Lung (tissue), 12 donors: Measurements from ENCODE around the gene CREB5. TPM values are rescaled to one million over a fixed set of nuclear protein-coding genes. Genes with fewer than 3 reads are reported as not detected.

Experiments used
- ATAC-seq: fragments of 200-7000 bp; cut with Tn5 transposase; one replicate; pipeline ENCODE4 v1.9.1; 2020; ENCODE audit warnings: moderate number of reproducible peaks; ENCODE audit not compliant: insufficient read depth, low FRiP score
- DNase-seq, 3 donors: peaks; one replicate each; pipeline ENCODE4 v3.0.0-alpha.2; 2013 to 2017
- H3K27ac ChIP-seq, 2 donors: one replicate each; pipeline ENCODE4 v1.5.1; 2013; ENCODE audit warnings: mild to moderate bottlenecking in 2 of 2, moderate library complexity in 2 of 2, control low read depth in 1 of 2, inconsistent platforms in 1 of 2, low read depth in 1 of 2, low read length in 1 of 2
- H3K27me3 ChIP-seq, 3 donors: one replicate each; pipeline ENCODE4 v1.5.1; 2013; ENCODE audit warnings: low read length in 2 of 3; ENCODE audit not compliant: control insufficient read depth in 3 of 3, insufficient read depth in 3 of 3
- H3K36me3 ChIP-seq, 4 donors: one replicate each; pipeline ENCODE4 v1.5.1; 2013; ENCODE audit warnings: low read length in 4 of 4, mild to moderate bottlenecking in 1 of 4, moderate library complexity in 1 of 4; ENCODE audit not compliant: control insufficient read depth in 4 of 4, insufficient read depth in 4 of 4
- H3K4me1 ChIP-seq, 5 donors: one replicate each; pipeline ENCODE4 v1.5.1; 2013; ENCODE audit warnings: low read length in 5 of 5, mild to moderate bottlenecking in 2 of 5, moderate library complexity in 1 of 5; ENCODE audit not compliant: control insufficient read depth in 5 of 5, insufficient read depth in 5 of 5
- H3K4me3 ChIP-seq: one replicate; pipeline ENCODE4 v1.5.1; 2013; ENCODE audit warnings: mild to moderate bottlenecking, control low read depth, moderate library complexity
- H3K9ac ChIP-seq, 2 donors: one replicate each; pipeline ENCODE4 v1.5.1; 2013; ENCODE audit warnings: low read length in 2 of 2, control low read depth in 1 of 2; ENCODE audit not compliant: insufficient read depth in 1 of 2
- H3K9me3 ChIP-seq, 4 donors: one replicate each; pipeline ENCODE4 v1.5.1; 2013; ENCODE audit warnings: low read length in 3 of 4, mild to moderate bottlenecking in 1 of 4, moderate library complexity in 1 of 4; ENCODE audit not compliant: control insufficient read depth in 4 of 4, insufficient read depth in 3 of 4
- WGBS, 2 donors: extraction: QIAGEN DNeasy Blood & Tissue Kit; methylation state at CpG; one replicate each; pipeline ENCODE4 v1.1.7; 2013; 5-methylcytosine and 5-hydroxymethylcytosine counted together
- polyA plus RNA-seq, 2 donors: library from polyadenylated mRNA; stranded (reverse); fragments of 200-250 nt; gene quantifications; one replicate each; pipeline ENCODE4 v1.2.1, GENCODE V29; 2013
- total RNA-seq, 2 donors: library from RNA; depleted of rRNA in 1 of 2; stranded (reverse); fragments of >200 nt in 1 of 2; gene quantifications; one replicate each; pipeline ENCODE4 v1.2.1, GENCODE V29; 2014 to 2021
- TF ChIP-seq, protein P1 (sequence below): IDR thresholded peaks from 2 replicates; pipeline ENCODE4 v1.5.1; 2012; ENCODE audit warnings: mild to moderate bottlenecking; ENCODE audit errors: control extremely low read depth, extremely low read depth
- donor health status: control.
- donor health status: control.
- donor health status: Bipolar disorder and iron deficiency.
- donor health status: healthy.
- donor health status: DM: yes; HTN: yes; CAD: no.

Gene CREB5
- total and polyA plus RNA-seq, 4 donors: 2.7 to 23.1 (median 9.6) TPM

DNA sequence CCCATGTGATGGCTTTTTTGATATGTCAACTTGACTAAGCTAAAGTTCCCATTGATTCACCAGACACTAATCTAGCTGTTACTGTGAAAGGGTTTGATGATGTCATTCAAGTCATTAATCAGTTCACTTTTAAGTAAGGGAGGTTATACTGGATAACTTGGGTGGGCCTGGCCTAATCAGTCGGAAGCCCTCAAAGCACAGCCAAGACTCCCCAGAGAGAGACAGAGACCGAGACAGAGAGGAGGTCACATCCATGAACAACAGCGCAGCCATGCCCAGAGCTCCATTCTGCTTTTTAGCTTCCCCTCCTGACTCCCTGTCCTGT is 442.4 kb downstream of the CREB5 start:
- DNase-seq (no peak), ATAC-seq (no peak)
- Histone ChIP-seq H3K36me3 (no peaks in the 10 kb centered on the region), H3K27me3 (peaks cover 0 to 2% (median 0%) of the 10 kb centered on the region in 3 donors), H3K9me3 (no peaks in the 10 kb centered on the region), H3K27ac (no peak overlapping the region), H3K9ac (no peak overlapping the region), H3K4me1 (peaks cover 0 to 16% (median 0%) of the 10 kb centered on the region in 5 donors), H3K4me3 (no peak overlapping the region)
- TF ChIP-seq, protein P1, sequence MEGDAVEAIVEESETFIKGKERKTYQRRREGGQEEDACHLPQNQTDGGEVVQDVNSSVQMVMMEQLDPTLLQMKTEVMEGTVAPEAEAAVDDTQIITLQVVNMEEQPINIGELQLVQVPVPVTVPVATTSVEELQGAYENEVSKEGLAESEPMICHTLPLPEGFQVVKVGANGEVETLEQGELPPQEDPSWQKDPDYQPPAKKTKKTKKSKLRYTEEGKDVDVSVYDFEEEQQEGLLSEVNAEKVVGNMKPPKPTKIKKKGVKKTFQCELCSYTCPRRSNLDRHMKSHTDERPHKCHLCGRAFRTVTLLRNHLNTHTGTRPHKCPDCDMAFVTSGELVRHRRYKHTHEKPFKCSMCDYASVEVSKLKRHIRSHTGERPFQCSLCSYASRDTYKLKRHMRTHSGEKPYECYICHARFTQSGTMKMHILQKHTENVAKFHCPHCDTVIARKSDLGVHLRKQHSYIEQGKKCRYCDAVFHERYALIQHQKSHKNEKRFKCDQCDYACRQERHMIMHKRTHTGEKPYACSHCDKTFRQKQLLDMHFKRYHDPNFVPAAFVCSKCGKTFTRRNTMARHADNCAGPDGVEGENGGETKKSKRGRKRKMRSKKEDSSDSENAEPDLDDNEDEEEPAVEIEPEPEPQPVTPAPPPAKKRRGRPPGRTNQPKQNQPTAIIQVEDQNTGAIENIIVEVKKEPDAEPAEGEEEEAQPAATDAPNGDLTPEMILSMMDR: no peak
- WGBS, 2 donors: 94 to 98% methylated on average over 3 of the region's 3 CpGs

DNA sequence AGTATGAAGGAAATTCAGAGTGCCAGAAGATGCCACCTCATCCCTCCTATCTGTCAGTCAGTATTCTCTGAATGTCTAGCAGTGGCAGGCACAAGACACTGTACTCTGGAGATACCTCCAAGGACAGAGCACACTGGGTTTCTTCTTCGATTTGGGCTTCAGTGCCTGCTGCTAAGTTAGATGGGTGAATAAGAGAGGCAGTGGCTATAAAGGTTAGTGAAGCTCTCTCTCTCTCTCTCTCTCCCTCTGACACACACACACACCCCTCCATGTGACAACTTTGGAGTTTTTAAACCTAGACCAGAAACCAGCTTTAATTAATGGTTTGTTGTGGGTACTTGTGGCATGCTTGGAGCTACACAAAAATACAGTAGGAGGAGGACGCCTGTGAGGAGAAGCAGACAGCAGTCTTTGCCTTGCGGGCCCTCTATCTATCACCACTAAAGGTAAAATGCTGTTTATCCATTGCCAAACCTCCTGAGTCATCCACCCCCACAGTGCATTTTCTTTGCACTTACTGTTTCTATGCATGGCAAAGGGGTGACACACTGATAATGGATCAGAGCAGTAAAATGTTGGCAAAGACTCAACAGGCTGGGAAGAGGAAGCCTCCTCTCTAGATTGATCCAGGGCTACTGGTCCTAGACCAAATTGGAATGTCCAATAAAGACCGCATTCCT is 443.4 kb downstream of the CREB5 start:
- Histone ChIP-seq H3K27ac (no peak overlapping the region), H3K27me3 (peaks cover 0 to 2% (median 0%) of the 10 kb centered on the region in 3 donors)

DNA sequence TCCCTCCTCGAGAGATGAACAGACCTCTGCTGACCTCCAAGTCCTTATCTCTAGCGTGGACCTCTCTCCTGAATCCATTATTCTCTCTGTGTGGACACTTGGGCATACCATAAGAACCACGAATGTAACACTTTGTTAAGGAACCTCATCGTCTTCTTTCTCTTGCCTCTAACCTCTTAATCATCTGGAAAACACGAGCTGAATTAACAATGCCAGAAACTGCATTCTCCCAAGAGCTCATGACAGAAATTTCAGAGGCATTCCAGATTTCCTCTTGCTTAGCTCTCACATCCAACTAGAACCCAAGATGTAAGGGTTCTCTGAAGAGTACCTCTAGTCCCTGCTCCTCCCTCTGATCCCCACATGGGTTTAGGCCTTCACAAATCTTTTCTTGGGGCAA is 444.3 kb downstream of the CREB5 start:
- Histone ChIP-seq H3K4me1 (peaks cover 0 to 16% (median 0%) of the 10 kb centered on the region in 5 donors), H3K4me3 (no peak overlapping the region), H3K27ac (no peak overlapping the region), H3K9me3 (no peaks in the 10 kb centered on the region), H3K27me3 (peaks cover 0 to 2% (median 0%) of the 10 kb centered on the region in 3 donors), H3K9ac (no peak overlapping the region), H3K36me3 (no peaks in the 10 kb centered on the region)
- DNase-seq (no peak), ATAC-seq (no peak)
- TF ChIP-seq, protein P1: no peak
- 78 to 88% methylated on average over 5 of the region's 5 CpGs for WGBS, 2 donors

More for the DNA sequence above, 443.4 kb downstream of the CREB5 start:
- TF ChIP-seq, protein P1: no peak
- ATAC-seq: no peak
- 88 to 97% methylated on average over 4 of the region's 4 CpGs for WGBS, 2 donors
- H3K4me1 ChIP-seq: peaks cover 0 to 16% (median 0%) of the 10 kb centered on the region in 5 donors
- no peak overlapping the region for H3K4me3 ChIP-seq
- H3K36me3 ChIP-seq: no peaks in the 10 kb centered on the region
- DNase-seq: no peak
- H3K9me3 ChIP-seq: no peaks in the 10 kb centered on the region
- H3K9ac ChIP-seq: no peak overlapping the region

DNA sequence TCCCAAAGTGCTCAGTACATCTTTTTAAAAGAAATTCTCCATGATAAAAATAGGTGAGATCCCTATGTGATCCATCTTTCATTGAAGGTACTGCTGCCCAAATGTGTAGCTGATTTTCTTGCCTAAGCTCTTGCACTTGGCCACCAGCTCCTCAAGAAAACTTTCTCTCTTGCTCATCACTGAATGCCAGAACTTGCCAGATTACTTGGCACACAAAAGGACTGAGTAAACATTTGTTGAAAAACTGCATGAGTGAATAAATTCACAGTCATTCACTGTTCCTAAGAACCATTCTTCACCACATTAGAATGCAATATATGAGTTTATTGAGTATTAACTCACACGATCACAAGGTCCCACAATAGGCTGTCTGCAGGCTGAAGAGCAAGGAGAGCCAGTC is 445.9 kb downstream of the CREB5 start:
- whole genome bisulfite sequencing, 2 donors: 62 to 86% methylated on average over 1 of the region's 1 CpG
- Histone ChIP-seq H3K4me1 (peaks cover 0 to 13% (median 0%) of the 10 kb centered on the region in 5 donors), H3K27ac (no peak overlapping the region), H3K4me3 (no peak overlapping the region), H3K27me3 (peaks cover 0 to 2% (median 0%) of the 10 kb centered on the region in 3 donors), H3K9me3 (no peaks in the 10 kb centered on the region), H3K36me3 (no peaks in the 10 kb centered on the region), H3K9ac (no peak overlapping the region)
- ATAC-seq (no peak), DNase-seq (no peak)
- TF ChIP-seq, protein P1: no peak
